ENCODE results near the gene KIAA1549. TPM values are rescaled to one million over a fixed set of nuclear protein-coding genes. Genes with fewer than 3 reads are reported as not detected.

KIAA1549 gene
- total RNA-seq, 1 donor from 2014 or later: 10.8 TPM

- TF ChIP-seq, protein P1, sequence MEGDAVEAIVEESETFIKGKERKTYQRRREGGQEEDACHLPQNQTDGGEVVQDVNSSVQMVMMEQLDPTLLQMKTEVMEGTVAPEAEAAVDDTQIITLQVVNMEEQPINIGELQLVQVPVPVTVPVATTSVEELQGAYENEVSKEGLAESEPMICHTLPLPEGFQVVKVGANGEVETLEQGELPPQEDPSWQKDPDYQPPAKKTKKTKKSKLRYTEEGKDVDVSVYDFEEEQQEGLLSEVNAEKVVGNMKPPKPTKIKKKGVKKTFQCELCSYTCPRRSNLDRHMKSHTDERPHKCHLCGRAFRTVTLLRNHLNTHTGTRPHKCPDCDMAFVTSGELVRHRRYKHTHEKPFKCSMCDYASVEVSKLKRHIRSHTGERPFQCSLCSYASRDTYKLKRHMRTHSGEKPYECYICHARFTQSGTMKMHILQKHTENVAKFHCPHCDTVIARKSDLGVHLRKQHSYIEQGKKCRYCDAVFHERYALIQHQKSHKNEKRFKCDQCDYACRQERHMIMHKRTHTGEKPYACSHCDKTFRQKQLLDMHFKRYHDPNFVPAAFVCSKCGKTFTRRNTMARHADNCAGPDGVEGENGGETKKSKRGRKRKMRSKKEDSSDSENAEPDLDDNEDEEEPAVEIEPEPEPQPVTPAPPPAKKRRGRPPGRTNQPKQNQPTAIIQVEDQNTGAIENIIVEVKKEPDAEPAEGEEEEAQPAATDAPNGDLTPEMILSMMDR (IDR thresholded peaks at IDR 0.05; ENCODE audit: unreplicated experiment): no peak
- H3K27ac Mint-ChIP-seq (ENCODE audit: unreplicated experiment): no peak overlapping the region
These were observed 152.9 kb downstream of the KIAA1549 start for GRCh38 chr7:138828302-138828701.

DNA sequence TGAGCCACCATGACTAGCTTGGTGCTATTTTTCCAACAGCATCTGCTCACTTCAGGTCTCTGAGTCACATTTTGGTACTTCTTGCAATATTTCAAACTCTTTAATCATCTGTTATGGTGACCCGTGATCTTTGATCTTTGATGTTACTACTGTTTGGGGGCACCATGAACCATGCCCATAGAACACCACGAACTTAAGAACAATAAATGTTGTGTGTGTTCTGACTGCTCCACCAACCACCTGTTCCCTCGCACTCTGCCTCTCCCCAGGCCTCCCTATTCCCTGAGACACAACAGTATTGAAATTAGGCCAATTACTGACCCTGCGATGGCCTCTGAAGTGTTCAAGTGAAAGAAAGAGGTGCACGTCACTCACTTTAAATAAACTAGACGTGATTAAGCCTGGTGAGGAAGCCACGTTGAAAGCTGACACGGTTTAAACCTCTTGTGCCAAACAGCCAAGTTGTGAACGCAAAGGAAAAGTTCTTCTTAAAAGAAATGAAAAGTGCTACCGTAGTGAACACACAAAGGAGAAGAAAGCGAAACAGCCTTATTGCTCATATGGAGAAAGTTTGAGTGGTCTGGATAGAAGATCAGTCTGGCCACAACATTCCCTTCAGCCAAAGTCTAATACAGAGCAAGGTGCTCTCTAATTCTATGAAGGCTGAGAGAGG is 156.0 kb downstream of the KIAA1549 start:
- Mint-ChIP-seq H3K4me1 (ENCODE audit: unreplicated experiment) (no peaks in the 10 kb centered on the region), H3K36me3 (ENCODE audit: low read depth, unreplicated experiment) (no peaks in the 10 kb centered on the region), H3K9me3 (ENCODE audit: unreplicated experiment) (no peaks in the 10 kb centered on the region), H3K4me3 (ENCODE audit: unreplicated experiment) (no peak overlapping the region), H3K27ac (ENCODE audit: unreplicated experiment) (no peak overlapping the region), H3K27me3 (ENCODE audit: unreplicated experiment) (no peaks in the 10 kb centered on the region)
- TF ChIP-seq, protein P1 (IDR thresholded peaks at IDR 0.05; ENCODE audit: unreplicated experiment): no peak
- DNase-seq (ENCODE audit: low spot score): no peak

More at GRCh38 chr7:138828302-138828701, 152.9 kb downstream of the KIAA1549 start:
- no peaks in the 10 kb centered on the region for H3K9me3 Mint-ChIP-seq (ENCODE audit: unreplicated experiment)
- H3K4me3 Mint-ChIP-seq (ENCODE audit: unreplicated experiment): no peak overlapping the region
- no peaks in the 10 kb centered on the region for H3K36me3 Mint-ChIP-seq (ENCODE audit: low read depth, unreplicated experiment)
- peaks cover 6% of the 10 kb centered on the region for H3K4me1 Mint-ChIP-seq (ENCODE audit: unreplicated experiment)
- no peaks in the 10 kb centered on the region for H3K27me3 Mint-ChIP-seq (ENCODE audit: unreplicated experiment)
- DNase-seq (ENCODE audit: low spot score): no peak

GRCh38 chr7:138822867-138823535 is 158.2 kb downstream of the KIAA1549 start:
- DNase-seq (ENCODE audit: low spot score): no peak
- Mint-ChIP-seq H3K4me1 (ENCODE audit: unreplicated experiment) (no peaks in the 10 kb centered on the region), H3K4me3 (ENCODE audit: unreplicated experiment) (no peak overlapping the region), H3K36me3 (ENCODE audit: low read depth, unreplicated experiment) (no peaks in the 10 kb centered on the region), H3K27ac (ENCODE audit: unreplicated experiment) (no peak overlapping the region), H3K27me3 (ENCODE audit: unreplicated experiment) (no peaks in the 10 kb centered on the region), H3K9me3 (ENCODE audit: unreplicated experiment) (no peaks in the 10 kb centered on the region)
- TF ChIP-seq, protein P1 (IDR thresholded peaks at IDR 0.05; ENCODE audit: unreplicated experiment): no peak

DNA sequence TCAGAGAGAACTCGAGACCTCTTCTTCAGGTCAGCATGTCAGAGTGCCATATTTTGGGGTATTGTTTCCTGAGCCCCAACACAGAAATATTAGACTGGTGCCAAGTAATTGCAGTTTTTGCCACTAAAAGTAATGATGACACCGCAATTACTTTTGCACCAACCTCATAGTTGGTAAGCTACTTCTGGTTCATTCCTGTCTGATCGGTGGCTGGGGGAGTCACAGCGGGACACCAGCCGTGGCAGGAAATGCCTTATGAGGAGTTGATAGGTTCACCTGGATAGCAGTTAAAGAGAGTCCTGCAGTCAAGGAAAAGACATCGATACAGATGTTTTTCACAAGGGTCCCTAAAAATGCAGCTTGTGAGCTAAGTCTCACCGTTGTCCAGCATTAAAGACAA is 159.3 kb downstream of the KIAA1549 start:
- no peak for DNase-seq (ENCODE audit: low spot score)
- H3K36me3 Mint-ChIP-seq (ENCODE audit: low read depth, unreplicated experiment): no peaks in the 10 kb centered on the region
- no peaks in the 10 kb centered on the region for H3K9me3 Mint-ChIP-seq (ENCODE audit: unreplicated experiment)
- no peak overlapping the region for H3K4me3 Mint-ChIP-seq (ENCODE audit: unreplicated experiment)
- H3K4me1 Mint-ChIP-seq (ENCODE audit: unreplicated experiment): no peaks in the 10 kb centered on the region
- H3K27ac Mint-ChIP-seq (ENCODE audit: unreplicated experiment): no peak overlapping the region
- TF ChIP-seq, protein P1 (IDR thresholded peaks at IDR 0.05; ENCODE audit: unreplicated experiment): no peak
- H3K27me3 Mint-ChIP-seq (ENCODE audit: unreplicated experiment): no peaks in the 10 kb centered on the region

DNA sequence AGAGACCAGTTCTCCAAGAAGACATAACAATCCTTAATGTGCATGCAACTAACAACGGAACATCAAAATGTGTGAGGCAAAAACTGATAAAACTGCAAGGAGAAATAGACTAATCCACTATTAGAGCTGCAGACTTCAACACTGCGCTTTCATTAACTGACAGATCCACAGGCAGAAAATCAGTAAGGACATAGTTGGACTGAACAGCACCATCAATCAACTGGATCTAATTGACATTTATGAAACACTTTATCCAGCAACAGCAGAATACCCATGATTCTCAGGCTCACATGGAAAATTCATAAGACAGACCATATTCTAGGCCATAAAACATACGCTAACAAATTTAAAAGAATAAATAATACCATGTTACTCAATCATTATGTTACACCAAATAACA is 161.6 kb downstream of the KIAA1549 start:
- Mint-ChIP-seq H3K9me3 (ENCODE audit: unreplicated experiment) (no peaks in the 10 kb centered on the region), H3K27me3 (ENCODE audit: unreplicated experiment) (no peaks in the 10 kb centered on the region), H3K4me1 (ENCODE audit: unreplicated experiment) (no peaks in the 10 kb centered on the region), H3K36me3 (ENCODE audit: low read depth, unreplicated experiment) (no peaks in the 10 kb centered on the region), H3K27ac (ENCODE audit: unreplicated experiment) (no peak overlapping the region), H3K4me3 (ENCODE audit: unreplicated experiment) (no peak overlapping the region)
- DNase-seq (ENCODE audit: low spot score): no peak
- TF ChIP-seq, protein P1 (IDR thresholded peaks at IDR 0.05; ENCODE audit: unreplicated experiment): no peak

Measured in endothelial cell (in vitro differentiated cells).